Measurements from ENCODE around the gene MNX1.

- TF ChIP-seq POLR2A (IDR thresholded peaks at IDR 0.05), result no peak
- TF ChIP-seq CTCF (IDR thresholded peaks at IDR 0.05), result no peak
- TF ChIP-seq POLR2AphosphoS5 (IDR thresholded peaks at IDR 0.05), result no peak
Observed at GRCh38 chr7:157032644-157033482, 22.4 kb upstream of the MNX1 start.
